ENCODE data around the gene PER1. TPM values are rescaled to one million over a fixed set of nuclear protein-coding genes. Genes with fewer than 3 reads are reported as not detected.

Gene PER1
- total RNA-seq, 1 experiment from 2014 or later, result 36.5 TPM

GRCh38 chr17:8160224-8160577 is 8.0 kb upstream of the PER1 start:
- Histone ChIP-seq H3K23me2 (ENCODE audit: insufficient read length, low read depth, low read length, poor library complexity, severe bottlenecking) (peaks cover 22% of the 10 kb centered on the region), H3K4ac (ENCODE audit: low read depth, low read length) (no peak overlapping the region), H3K56ac (ENCODE audit: insufficient read length, low read depth, low read length) (no peak overlapping the region), H3K4me1 (ENCODE audit: insufficient read depth, low read length) (peaks cover 3% of the 10 kb centered on the region; the same call in 1 of the 2 replicates), H3K27ac (ENCODE audit: insufficient read length, low read depth, low read length) (no peak overlapping the region), H4K20me1 (ENCODE audit: control insufficient read depth, insufficient read depth, insufficient read length) (no peaks in the 10 kb centered on the region), H2BK5ac (ENCODE audit: insufficient read length, low read length) (no peak overlapping the region), H3K4me2 (ENCODE audit: insufficient read depth, insufficient read length, low read length) (no peak overlapping the region), H3K14ac (ENCODE audit: insufficient read depth, low read length) (no peak overlapping the region), H3T11ph (ENCODE audit: low read length) (no peak overlapping the region), H3K79me1 (ENCODE audit: insufficient read depth, low read depth, low read length, poor library complexity, severe bottlenecking) (no peaks in the 10 kb centered on the region), H2AFZ (ENCODE audit: low read length) (no peak overlapping the region), H2BK20ac (ENCODE audit: low read depth, low read length, poor library complexity, severe bottlenecking) (no peak overlapping the region), H3K27me3 (ENCODE audit: insufficient read depth, low read length) (no peaks in the 10 kb centered on the region), H2BK12ac (ENCODE audit: insufficient read length, low read depth, low read length) (no peak overlapping the region), H4K5ac (ENCODE audit: insufficient read length, low read depth, low read length) (no peak overlapping the region), H4K8ac (replicated peaks; ENCODE audit: insufficient read length, low read depth, low read length) (no peak overlapping the region), H2BK120ac (ENCODE audit: low read depth, low read length, poor library complexity, severe bottlenecking) (no peak overlapping the region), H2BK15ac (ENCODE audit: low read depth, low read length) (no peak overlapping the region), H2AK5ac (ENCODE audit: insufficient read length, low read length) (no peak overlapping the region), H3K79me2 (ENCODE audit: insufficient read depth, low read length) (no peaks in the 10 kb centered on the region), H3K23ac (ENCODE audit: insufficient read length, low read depth, low read length) (no peak overlapping the region), H3K9ac (ENCODE audit: extremely low read depth, insufficient read length, low read length) (no peak overlapping the region), H3K18ac (ENCODE audit: insufficient read length, low read depth, low read length) (no peak overlapping the region), H3K9me3 (ENCODE audit: control insufficient read depth, low read depth, low read length) (no peaks in the 10 kb centered on the region), H4K91ac (ENCODE audit: insufficient read length, low read depth, low read length) (no peak overlapping the region)
- WGBS (ENCODE audit: extremely low coverage, insufficient read length, low lambda C conversion rate), result no CpG with 5 or more reads among the region's 4 CpGs
- peaks cover 10 to 26% (median 22%) of the 10 kb centered on the region in 3 experiments for H3K36me3 Mint-ChIP-seq (ENCODE audit: insufficient read depth in 1 of 3, low read depth in 3 of 3)
- DNase-seq, result no peak
- H3K9me3 Mint-ChIP-seq, result no peaks in the 10 kb centered on the region
- TF ChIP-seq CTCF (conservative IDR thresholded peaks at IDR 0.05), result no peak
- H3K27ac Mint-ChIP-seq, result peak overlapping the region in 1 of 3 experiments; percentile 80; a peak in 2 of 7 replicates
- H3K4me3 Mint-ChIP-seq, result peak overlapping the region in 1 of 2 experiments; percentile 69; a peak in 4 of 5 replicates
- peaks cover 1% of the 10 kb centered on the region; the same call in 1 of the 2 replicates for H3K27me3 Mint-ChIP-seq (ENCODE audit: low read depth)
- peaks cover 35 to 39% of the 10 kb centered on the region in 2 experiments for H3K4me1 Mint-ChIP-seq
